T-helper 9 cell (primary cell): ENCODE measurements around the gene SALL1.

Experiments
- DNase-seq: peaks from one replicate; pipeline ENCODE4 v3.0.0-alpha.2; 2020

The SALL1 gene

DNA sequence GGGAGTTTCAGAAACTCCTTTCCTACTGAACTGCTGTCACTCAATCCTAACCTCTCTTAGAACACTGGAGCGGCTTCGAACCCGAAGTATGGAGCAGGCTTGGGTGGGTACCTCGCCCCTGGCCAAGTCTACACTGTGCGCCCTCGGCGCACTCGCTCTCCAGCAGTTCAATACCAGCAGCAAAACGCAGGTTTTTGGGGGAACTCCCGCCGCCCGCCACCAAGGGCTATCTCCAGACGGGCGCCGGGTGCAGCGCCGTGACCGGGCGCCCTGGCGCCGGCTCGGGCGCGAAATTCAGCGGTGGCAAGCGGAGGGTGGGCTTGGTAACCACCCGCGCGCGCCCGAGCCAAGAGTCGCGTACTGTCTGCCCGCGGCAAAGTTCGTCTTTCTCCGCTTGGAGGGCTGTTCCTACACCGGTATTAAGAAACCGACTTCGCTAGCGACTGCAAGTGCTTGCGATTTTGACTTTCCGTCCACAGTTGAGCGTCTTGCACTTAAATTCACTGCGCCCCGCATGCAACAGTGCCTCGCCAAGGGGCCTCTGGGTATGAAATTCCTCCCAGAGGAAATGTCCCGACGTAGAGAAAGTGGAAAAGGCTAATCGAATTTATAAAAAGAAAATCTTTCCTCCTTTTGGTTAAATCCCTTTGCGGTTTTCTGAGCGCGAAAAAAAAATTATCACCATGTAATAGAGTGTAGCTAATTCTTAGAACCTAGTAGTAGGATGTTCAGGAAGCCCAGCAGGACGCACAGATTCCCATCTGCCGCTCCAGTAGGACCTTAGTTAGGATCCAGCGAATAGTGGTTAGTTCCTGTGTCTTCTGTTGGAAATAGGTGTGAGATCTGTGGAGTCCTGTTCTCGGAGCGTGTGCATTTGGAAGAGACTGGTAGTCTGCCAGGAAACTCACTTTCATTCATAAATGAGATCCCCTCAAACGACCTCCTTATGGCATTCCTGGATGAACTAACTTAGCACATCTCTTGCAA, 5.0 kb upstream of the SALL1 start:
- DNase-seq, result no peak

DNA sequence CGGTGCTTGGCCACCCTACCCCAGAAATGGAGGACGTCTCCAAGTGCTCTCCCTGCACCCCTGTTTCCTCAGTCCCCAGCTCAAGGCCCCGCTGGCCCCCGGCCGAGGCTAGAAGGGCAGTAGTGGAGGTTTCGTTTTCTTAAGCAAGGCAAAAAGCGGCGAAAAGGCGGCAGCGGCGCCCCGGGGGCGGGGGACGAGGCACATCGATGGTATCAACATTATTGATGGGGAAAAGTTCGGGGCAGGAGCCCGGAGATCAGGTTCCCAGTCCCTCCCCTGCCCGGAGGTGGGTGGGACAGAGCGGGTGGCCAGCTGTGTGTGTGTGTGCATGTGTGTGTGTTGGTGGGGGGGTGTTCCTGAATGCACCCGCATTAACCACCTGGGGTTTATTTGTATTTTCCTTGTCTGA, 4.1 kb upstream of the SALL1 start:
- DNase-seq, result no peak

DNA sequence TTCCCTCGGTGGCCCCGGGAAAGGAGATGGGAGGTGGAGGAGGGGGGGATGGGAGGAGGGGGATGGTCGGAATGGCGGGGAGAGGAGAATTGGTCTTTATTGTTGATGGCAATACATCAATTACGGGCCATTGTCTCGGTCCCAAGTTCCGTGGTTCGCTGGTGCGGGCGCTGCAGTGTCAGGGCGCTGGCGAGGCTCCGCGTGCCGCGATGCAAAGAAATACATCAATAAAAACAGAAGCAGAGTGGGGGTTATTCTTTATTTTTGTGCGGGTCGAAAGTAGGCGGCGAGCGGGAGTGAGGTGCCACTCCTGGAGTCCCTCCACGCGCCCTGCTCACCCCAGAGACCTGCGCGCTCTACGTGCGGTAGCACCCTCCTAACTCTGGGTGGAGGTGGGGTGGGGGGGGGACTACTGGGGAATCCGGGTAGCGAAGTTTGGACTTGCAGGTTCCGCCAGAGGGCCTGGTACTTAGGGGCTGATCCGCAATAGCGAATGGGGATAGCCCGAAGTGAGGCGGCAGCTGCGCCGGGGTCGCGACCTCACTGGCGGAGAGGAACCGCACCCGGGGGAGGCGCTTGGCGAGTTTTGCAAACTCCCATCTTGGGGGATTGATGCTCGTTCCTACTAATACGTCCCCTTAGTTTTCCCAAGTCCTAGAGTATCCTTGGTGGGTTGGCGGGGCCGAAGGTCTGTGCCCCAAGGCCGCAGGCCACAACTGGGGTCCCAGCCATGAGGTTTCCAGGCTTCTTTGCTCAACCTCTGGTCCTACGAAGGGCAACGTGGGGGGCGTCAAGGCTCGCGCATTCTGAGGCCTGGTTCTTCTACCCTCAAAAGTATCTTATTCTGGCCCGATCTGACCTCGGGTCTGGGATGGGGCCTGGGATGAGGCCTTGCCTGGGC, 3.5 kb upstream of the SALL1 start:
- no peak for DNase-seq

DNA sequence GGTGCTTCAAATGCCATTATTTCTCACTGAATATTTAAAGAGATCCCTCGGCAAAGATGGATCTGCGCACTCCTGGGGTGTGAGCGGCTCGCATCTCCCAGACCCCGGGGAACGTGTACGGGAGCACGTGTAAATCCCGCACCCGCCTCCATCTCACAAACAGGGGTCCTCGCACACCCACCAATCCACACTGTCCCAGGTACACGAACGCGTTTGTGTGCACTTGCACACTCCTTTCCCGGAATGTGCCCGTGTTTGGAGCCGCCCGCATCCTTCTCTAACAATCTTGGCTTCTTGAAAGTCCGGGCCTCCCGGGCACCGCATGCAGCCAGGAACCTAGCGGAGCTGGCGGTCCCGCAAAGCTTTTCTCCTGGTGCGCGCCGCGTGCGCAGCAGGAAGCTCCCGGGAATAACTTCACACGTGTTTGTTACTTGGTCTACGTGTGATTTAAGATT, 2.5 kb upstream of the SALL1 start:
- DNase-seq, result no peak

DNA sequence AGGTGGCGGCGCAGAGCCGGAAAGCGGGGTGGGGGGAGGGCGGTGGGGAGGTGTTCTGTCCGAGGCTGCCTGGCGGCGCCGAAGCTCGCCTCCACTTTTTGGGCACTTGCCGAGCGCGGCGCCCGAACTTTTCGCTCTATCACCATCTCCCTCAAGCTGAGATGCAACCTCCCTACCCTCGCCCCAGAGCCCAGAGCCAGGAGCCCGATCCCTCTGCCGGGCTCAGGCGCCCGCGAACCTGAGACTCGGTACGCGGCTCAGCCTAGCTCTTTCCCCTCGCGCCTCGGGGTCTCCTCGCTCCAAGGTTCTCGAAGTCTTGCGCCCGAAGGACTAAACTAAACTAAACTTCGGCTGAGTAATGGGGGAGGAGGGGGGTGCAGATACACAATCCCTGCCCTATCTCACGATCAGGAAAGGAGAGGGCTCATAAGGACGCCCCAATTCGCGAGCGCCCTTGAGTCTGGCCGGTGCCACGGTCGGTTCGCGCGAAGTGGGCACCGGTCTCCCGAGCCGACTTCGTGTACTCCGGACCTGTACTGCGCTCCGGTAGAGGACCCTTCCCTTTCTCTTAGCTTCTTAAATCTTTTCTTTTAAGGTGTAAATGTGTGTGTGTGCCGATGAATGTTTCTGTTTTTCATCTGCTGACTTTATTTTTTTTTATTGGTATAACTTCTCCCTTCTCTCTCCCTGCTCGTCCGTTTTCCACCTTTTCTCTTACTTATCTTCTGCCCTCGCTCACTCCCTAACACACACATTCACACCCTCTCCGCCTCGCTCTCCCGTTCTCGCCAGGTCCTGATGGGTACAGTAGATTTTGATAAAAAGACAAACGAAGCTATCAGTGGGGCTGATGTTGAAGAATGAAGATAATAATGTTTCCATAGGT, 1.9 kb upstream of the SALL1 start:
- DNase-seq, result no peak

DNA sequence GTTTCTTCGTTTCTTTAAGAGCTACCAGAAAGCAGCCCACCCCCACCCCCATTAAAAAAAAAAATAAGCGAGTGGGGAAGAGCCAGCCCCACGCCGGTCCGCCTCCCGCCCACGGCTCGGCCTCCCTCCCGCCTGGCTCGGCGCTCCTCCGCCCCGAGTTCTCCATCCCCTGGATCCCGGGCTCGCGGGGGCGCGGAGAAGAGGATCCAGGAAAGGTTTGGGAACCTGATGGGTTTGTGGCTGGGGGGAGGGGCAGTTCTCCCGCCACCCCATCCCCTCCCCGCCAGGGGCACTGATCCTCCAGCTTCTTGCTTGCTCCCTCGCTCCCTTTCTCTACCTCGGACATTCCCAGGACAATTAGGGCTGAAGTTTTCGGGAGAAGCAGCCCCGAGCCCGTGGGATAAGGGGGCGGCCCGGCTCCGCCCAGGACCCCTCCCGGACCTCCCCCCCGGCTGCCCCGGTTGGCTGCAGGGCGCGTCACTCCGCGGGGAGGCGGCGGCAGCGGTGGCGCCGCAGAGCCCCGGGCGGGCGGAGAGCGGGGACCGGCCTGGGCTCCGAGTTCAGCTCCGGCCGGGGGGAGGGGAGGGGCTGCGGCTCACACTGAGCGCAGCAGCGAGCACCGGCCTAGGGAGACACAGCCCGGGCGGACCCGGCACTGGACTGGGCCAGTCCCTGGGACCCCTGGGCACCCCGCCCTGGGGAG, 1.0 kb upstream of the SALL1 start:
- no peak for DNase-seq

DNA sequence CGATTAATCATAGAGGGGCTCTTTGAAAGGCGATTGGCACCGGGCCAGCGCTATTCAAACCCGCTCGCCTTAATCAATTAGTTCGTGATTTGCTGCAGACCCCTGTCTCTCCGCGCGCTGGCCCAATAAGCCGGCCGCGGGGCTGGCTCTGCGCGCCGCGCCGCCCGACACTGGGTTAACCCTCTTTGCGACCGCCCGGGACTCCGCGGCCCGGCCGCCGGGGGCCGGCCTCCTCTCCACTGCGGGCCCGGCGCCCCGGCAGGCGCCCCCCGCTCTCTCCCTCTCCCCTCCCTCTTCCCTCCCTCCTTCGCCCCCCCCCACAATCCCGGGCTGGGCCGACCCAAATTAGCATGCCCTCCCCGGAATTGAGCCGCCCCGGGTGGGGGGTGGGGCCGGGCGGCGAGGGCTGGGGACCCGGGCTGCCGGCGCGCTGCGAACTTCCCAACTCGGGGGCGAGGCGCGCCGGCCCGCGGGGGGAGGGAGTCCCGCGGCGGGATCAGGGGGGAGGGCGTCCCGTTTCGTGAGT, 428 bp upstream of the SALL1 start:
- no peak for DNase-seq

DNA sequence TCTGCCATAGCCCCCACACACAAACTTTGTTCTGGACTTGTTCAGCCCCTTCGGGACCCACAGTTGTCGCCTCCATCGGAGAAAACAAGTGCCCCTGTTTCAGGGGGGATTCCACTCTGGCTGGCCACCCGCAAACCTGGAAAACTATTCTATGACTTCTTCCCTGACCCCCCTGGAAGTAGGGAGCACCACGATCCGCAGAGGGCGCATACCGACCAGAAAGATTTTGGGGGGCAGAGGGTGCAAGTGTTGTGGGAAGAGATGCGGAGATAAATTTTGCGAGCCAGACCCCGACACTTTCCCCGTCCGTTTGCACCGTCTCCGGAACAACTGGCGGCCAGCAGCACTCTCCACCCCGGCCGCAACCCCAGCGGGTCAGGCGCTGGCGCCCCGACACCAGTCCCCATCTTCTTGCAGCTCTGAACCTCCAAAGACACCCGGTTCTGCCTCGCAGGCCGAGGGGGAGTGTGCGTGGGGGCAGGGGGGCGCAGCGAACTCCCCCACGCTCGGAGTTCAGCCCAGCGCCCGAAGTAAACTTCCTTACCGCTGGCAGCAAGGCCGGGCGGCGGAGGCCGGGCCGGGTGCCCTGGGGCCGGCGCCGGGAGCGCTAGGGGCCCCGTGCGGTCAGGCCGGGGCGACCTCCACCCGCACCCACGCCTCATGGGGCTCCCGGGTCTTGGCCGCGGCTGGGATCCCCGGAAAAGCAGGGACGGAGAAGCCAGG, 744 bp downstream of the SALL1 start:
- no peak for DNase-seq

DNA sequence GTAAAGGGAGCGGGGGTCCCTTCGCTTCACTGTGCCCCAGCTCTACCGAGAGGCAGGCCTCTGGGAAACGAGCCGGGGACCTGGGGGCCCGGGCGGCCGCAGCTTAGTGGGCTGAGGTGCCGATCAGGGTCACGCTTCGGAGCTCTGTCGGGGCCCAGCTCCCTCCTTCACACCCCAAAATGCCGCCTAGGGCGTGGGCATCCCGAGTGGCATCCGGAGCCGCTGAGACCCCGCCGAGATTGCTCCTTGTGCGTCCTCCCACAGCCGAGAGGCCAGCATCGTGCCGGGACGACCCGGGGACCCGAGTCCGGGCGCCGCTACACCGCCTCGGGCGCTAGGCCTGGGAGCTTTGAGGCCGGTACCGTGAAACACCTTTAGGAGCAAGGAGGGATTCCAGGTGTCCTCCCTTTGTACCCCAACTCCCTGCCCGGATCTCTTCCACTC, 1.3 kb downstream of the SALL1 start:
- DNase-seq, result no peak

DNA sequence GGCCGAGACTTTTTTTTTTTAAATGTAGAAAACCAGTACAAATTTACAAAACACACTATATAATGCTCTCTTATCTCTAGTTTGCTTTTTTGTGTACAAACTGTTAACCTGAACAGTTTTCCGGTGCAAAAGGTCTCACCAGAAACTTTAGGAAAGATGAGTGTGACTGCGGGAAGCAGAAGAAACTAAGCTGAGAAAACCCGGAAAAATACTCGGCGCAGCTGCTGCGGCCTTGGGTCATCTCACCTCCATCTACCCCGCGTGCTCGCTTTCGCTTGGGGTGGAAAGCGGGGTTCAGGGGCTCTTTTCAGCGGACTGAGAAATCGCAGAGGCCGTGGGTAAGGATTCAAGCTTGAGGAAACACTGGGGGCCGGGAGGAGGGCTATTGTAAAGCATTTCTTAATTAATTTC, 1.8 kb downstream of the SALL1 start:
- DNase-seq, result no peak

DNA sequence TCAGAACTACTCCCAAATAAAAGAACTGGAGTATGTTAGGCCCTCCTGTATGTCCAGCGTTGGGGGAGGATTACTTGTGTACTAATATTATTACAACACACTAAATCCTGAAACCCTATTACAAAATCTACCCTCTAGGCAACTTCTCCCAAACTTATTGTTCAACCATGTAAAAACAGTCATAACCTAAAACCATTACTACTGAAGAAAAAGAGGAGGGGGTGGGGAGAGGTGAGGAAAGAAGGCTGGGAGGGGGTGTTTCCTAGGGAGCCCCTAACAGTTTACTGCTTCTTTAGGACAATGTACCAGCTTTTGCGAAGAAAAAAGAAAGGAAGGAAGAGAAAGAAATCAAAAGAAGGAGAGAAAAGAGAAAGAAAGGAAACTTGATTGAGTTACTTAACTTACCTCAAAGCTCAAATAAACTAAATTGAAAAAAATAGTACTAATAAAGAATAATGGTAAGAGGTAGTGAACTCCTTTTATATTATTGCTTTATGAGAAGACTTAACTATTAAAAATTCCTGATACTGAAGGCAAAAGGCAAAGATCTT, 2.3 kb downstream of the SALL1 start:
- DNase-seq, result no peak

DNA sequence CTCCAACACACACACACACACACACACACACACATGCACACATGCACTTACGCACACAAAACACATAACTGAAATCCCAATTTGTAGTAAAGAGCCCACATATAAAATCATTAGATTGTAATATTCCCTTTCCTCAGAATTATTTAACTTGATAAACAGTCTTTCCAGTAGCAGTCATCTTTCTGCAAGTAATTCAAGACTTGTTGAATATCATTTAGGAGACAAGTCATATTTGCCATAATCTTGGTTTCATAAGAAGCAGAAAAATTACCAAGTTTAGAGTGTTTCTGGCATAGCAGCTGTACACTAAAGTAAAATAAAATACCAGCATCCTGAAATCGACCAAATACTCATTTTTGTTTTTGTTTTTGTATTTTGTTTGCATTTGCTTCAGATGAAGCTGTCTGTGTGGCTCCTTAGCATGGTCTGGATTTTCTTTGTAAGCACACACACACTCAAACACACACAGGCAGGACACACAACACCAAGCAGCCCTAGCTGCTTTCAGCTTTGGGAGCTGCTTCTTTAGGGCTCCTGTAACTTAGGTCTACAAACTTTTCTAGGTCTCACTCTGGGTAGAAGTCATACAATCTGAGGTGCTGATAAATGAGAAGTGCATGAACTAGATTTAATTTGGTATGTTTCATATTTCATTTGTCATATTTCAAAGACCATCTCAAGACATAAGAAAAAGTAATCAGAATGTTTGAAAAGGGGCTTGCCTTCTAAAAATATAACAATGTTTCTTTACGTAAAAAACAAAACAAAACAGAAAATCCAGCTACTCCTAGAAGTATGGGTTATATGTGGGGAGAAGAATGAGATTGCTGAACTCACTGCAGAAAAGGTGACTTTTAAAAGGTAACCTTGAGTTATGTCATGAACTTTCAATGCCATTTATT, 3.0 kb downstream of the SALL1 start:
- no peak for DNase-seq

DNA sequence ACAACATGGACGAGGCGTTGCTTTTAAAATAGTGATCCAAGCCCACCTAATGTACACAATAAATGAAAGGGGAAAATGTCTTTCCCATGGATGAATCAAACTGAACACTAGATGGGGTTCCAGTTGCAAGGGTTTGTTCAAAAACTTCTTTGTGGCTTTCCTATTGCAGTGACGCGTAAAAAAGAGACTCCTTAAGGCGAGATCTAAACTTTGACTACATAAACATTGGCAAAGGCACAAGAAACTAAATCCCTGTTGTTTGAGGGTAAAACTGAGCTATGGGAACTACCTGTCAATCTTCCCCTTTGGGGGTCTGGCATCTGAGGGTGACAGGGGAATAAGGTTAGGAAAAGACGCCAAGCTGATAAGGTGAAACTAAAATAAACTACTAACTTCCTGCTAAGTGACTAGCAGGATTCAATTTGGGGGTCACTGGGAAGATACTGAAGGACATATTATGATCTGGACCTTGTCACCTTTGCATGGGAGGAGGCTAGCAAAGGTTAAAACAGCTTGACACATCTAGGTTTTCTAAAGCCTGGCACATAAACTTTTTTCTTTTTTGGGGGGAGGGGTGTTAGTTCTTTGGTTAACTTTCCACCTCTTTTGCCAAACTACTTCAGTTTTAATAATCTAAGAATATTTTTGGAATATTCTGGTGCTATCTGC, 4.7 kb downstream of the SALL1 start:
- no peak for DNase-seq

DNA sequence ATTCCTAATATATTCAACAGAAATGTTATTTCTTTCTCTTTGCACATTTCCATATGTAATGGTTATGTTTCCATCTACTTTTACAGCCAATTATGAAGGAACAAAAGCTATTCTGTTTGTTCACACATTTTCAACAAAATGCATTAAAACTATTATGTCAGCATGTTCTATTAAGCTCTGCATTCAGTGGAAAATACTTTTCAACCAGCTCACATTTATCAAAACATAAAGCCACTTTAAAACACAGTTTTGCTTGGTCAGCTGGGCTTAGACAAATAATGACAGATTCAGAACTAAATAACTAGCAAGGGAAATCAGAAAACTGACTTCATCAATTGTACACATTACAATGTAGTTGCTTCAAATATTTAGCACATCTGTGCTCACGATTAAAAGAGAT, 6.9 kb downstream of the SALL1 start:
- no peak for DNase-seq

DNA sequence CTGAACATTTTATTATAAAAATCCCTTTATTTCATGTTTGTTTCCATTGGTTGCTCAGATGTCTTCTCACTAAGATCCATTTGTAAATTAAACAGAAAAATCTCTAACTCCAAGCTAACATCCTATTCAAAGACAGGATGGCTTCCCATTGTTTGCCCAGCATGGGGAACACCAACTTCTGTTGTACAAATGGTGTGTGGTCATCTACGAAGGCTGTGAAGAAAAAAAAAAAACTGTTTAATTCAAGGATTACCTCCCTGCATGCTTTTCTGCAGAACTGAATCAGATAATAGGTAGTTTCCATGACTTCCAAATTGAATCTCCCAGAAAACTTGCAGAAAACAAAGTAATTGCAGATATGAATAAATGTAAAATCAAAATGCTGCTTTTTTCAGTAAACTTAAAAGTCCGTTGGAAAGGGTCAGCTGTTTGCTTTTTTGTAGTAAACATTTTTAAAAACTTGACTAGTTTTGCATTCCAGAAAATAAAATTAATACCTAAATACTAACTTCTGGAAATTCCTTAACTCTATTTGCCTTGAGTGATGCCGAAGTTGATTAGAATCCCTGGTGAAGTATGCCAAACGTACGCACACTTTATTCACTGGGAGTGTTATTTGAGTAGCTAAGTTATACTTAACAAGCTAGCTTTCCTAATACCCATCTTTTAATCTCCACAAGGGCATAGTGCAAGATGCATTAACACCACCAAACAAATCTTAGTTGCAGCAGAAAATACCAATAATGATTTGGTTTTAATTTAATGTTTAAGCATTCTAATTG, 7.7 kb downstream of the SALL1 start:
- DNase-seq, result no peak

DNA sequence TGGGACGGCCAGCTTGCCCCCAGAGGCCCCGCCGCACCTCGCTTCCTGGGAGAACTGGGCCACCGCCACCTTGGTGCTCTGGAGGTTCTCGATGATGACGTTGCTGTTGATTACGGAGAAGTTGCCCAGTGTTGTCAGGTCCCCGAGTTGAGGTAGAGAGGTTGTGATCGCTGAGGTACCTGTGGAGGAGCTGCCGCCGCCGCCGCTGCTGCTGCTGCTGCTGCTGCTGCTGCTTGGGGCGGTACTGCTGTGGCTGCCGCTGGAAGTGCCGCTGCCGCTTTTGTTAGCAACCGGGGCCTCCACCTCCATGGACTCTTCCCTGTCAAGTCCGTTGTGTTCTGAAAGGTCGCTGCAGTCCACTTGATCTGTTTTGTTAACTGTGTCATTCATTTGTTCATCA, 9.5 kb downstream of the SALL1 start:
- DNase-seq, result no peak

DNA sequence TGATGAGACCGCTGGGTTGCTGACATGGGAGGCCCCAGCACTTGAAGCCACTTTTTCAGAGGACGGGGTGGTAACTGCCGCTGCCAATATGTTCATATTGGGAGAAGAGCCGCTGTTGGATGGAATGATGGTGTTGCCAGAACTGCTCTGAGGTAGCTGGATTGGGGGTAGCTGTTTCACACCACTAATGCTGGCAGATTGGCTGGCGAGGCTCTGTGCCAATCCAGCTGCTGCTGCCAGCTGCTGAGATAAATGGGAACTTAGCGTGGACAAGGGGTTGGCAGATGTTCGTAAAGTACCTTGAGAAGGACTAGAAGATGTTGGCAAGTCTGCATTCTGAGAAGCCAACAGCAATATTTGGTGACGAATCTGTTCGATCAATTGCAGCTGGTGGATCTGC, 10.0 kb downstream of the SALL1 start:
- DNase-seq, result no peak

DNA sequence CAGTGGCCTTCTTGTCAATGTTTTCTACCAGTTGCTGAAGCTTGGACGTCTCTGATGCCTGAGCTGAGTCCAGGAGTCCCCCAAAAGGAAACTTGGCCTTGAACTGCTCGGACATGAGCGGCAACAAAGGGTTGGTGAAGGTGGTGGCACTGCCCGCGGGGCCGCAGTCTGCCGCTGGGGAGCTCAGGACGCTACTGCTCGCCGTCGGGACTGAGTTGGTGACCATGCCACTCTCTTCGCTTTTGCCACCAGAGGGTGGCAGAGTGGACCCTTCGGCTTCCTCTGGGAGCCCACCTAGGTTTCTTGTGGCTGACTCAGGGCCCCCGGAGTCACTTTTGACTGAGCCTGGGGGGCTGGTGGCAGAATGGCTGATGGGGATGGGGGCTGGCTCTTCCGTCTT, 11.0 kb downstream of the SALL1 start:
- DNase-seq, result no peak
